B cell (primary cell): ENCODE measurements around the gene PIGA. TPM values are rescaled to one million over a fixed set of nuclear protein-coding genes. Genes with fewer than 3 reads are reported as not detected.

Source experiments
- ATAC-seq: fragments of 200-7000 bp; cut with Tn5 transposase; one replicate; pipeline ENCODE4 v1.10.0; 2021; ENCODE audit warnings: low read depth, mild to moderate bottlenecking, moderate number of reproducible peaks, moderate library complexity
- CTCF ChIA-PET: fragments of 350-600 bp; sonication (Branson Sonifier 250); formaldehyde crosslinking; loops from one replicate; lab custom pipeline; 2021; ENCODE audit warnings: antibody characterized with exemption, inconsistent platforms; lab: Charles Lee
- POLR2A ChIA-PET: fragments of 350-600 bp; sonication (Branson Sonifier 250); formaldehyde crosslinking; loops from one replicate; lab custom pipeline; 2021; ENCODE audit warnings: antibody characterized with exemption; lab: Charles Lee
- DNase-seq: peaks from one replicate; pipeline ENCODE4 v3.0.0; 2013
- H2AFZ ChIP-seq: 2 replicates; pipeline ENCODE4 v1.6.1; 2012; ENCODE audit warnings: mild to moderate bottlenecking, low read depth, low read length; ENCODE audit not compliant: insufficient read depth, poor library complexity, severe bottlenecking
- H3K27ac ChIP-seq, 2 donors: 1 replicate in 1 of 2; 2 replicates in 1 of 2; pipeline ENCODE4 v1.5.1; 2012 to 2013; ENCODE audit warnings: low read length in 2 of 2, mild to moderate bottlenecking in 2 of 2, moderate library complexity in 1 of 2
- H3K27me3 ChIP-seq, 4 experiments: fragments of 200-600 bp in 1 of 4; sonication (generic) in 1 of 4; replicated peaks in 1 of 4; 1 replicate in 2 of 4; 2 replicates in 2 of 4; pipeline versions ENCODE4 v1.6.1 to v1.7.0; 2013 to 2016; ENCODE audit warnings: low read length in 3 of 4, mild to moderate bottlenecking in 2 of 4, mixed read lengths in 1 of 4, moderate library complexity in 1 of 4; ENCODE audit not compliant: insufficient read depth in 4 of 4, control insufficient read depth in 3 of 4; ENCODE audit errors: control extremely low read depth in 1 of 4
- H3K36me3 ChIP-seq, 2 experiments: replicated peaks in 1 of 2; 1 replicate in 1 of 2; 2 replicates in 1 of 2; pipeline versions ENCODE4 v1.6.1 to v1.7.1; 2013; ENCODE audit warnings: low read length in 1 of 2; ENCODE audit not compliant: insufficient read depth in 2 of 2, control insufficient read depth in 1 of 2; ENCODE audit errors: control extremely low read depth in 1 of 2, extremely low read depth in 1 of 2
- H3K4me1 ChIP-seq, 2 donors: fragments of 200-600 bp in 1 of 2; sonication (generic) in 1 of 2; 1 replicate in 1 of 2; 2 replicates in 1 of 2; pipeline versions ENCODE4 v1.5.1 to v1.6.1; 2013 to 2017; ENCODE audit warnings: low read length in 2 of 2; ENCODE audit not compliant: control insufficient read depth in 2 of 2, insufficient read depth in 2 of 2
- H3K4me2 ChIP-seq: replicated peaks from 2 replicates; pipeline ENCODE3; 2012; ENCODE audit warnings: mild to moderate bottlenecking, low read depth, low read length; ENCODE audit not compliant: poor library complexity, severe bottlenecking
- H3K4me3 ChIP-seq, 5 experiments: fragments of 200-600 bp in 1 of 5; sonication (generic) in 1 of 5; 1 replicate in 3 of 5; 2 replicates in 2 of 5; pipeline versions ENCODE4 v1.5.1 to v1.7.0; 2011 to 2016; ENCODE audit warnings: low read length in 4 of 5, mild to moderate bottlenecking in 4 of 5, low read depth in 2 of 5, control low read depth in 1 of 5, moderate library complexity in 1 of 5; ENCODE audit not compliant: insufficient read depth in 1 of 5; ENCODE audit errors: control extremely low read depth in 1 of 5, extremely low read depth in 1 of 5
- H3K79me2 ChIP-seq: fragments of 200-600 bp; sonication (generic); one replicate; pipeline ENCODE4 v1.6.0; 2016; ENCODE audit warnings: low read length; ENCODE audit not compliant: control insufficient read depth, insufficient read depth
- H3K9ac ChIP-seq: fragments of 200-600 bp; sonication (generic); 2 replicates; pipeline ENCODE4 v1.6.1; 2017; ENCODE audit warnings: mild to moderate bottlenecking, low read length, moderate library complexity
- H3K9me3 ChIP-seq, 3 donors: one replicate each; pipeline versions ENCODE4 v1.6.1 to v1.7.1; 2013; ENCODE audit warnings: low read length in 2 of 3; ENCODE audit not compliant: control insufficient read depth in 2 of 3, insufficient read depth in 1 of 3; ENCODE audit errors: control extremely low read depth in 1 of 3
- H4K20me1 ChIP-seq: 2 replicates; pipeline ENCODE4 v1.6.0; 2012; ENCODE audit warnings: mild to moderate bottlenecking, low read length; ENCODE audit not compliant: insufficient read depth, control insufficient read depth, poor library complexity, severe bottlenecking
- H3K27ac Mint-ChIP-seq: one replicate; pipeline ENCODE4 v1.8.0; 2021; ENCODE audit warnings: mixed read lengths
- H3K27me3 Mint-ChIP-seq: one replicate; pipeline ENCODE4 v1.8.0; 2021; ENCODE audit warnings: mixed read lengths
- H3K4me1 Mint-ChIP-seq: one replicate; pipeline ENCODE4 v1.8.0; 2021; ENCODE audit warnings: mixed read lengths
- H3K4me3 Mint-ChIP-seq: one replicate; pipeline ENCODE4 v1.8.0; 2021; ENCODE audit warnings: mixed read lengths
- H3K9me3 Mint-ChIP-seq: one replicate; pipeline ENCODE4 v1.8.0; 2022; ENCODE audit warnings: mixed read lengths; ENCODE audit not compliant: insufficient read depth
- CTCF ChIP-seq: fragments of 200-600 bp; IDR thresholded peaks from one replicate; pipeline ENCODE4 v1.8.0; 2022; ENCODE audit warnings: antibody characterized with exemption, mild to moderate bottlenecking
- EZH2 ChIP-seq: IDR thresholded peaks from 2 replicates; pipeline ENCODE4 v1.6.1; 2012; ENCODE audit warnings: borderline replicate concordance, low read depth, mild to moderate bottlenecking, moderate library complexity, low read length; ENCODE audit not compliant: insufficient read depth, poor library complexity, severe bottlenecking
- WGBS: methylation state at CpG from one replicate; pipeline ENCODE4 v1.1.5; 2013; ENCODE audit warnings: missing lambda C conversion rate; ENCODE audit not compliant: insufficient coverage; 5-methylcytosine and 5-hydroxymethylcytosine counted together
- intact Hi-C: fragments of 100-400 bp; cut with micrococcal nuclease; formaldehyde crosslinking; loops from one replicate; pipeline ENCODE4 v1.10.0; 2022
- polyA plus RNA-seq: library from polyadenylated mRNA; depleted of rRNA; stranded (reverse); fragments of >200 nt; gene quantifications from 2 replicates; pipeline ENCODE4 v1.2.3, GENCODE V29; 2012
- total RNA-seq, 2 donors: library from RNA; stranded (reverse); fragments of 120-200 nt in 1 of 2; gene quantifications; 1 replicate in 1 of 2; 2 replicates in 1 of 2; pipeline versions ENCODE4 v1.2.3 to v1.2.4, GENCODE V29; 2013 to 2022

PIGA gene
- total and polyA plus RNA-seq, 2 donors (not counting 1 experiment from before 2014, with no cell fraction given): 13.0 to 25.7 TPM

GRCh38 chrX:15319075-15319474 is 16.2 kb downstream of the PIGA start:
- H3K9me3 ChIP-seq: no peaks in the 10 kb centered on the region
- H3K27ac ChIP-seq: no peak overlapping the region
- no peaks in the 10 kb centered on the region for H3K27me3 ChIP-seq
- Mint-ChIP-seq H3K27ac (no peak overlapping the region), H3K4me3 (no peak overlapping the region), H3K4me1 (no peaks in the 10 kb centered on the region), H3K27me3 (no peaks in the 10 kb centered on the region), H3K9me3 (no peaks in the 10 kb centered on the region)
- H3K79me2 ChIP-seq: no peaks in the 10 kb centered on the region
- H3K4me3 ChIP-seq: no peak overlapping the region
- ChIA-PET POLR2A (no interaction called here), CTCF (no interaction called here)
- no peak overlapping the region for H2AFZ ChIP-seq
- no peak overlapping the region for H3K4me2 ChIP-seq
- WGBS: no CpG with 5 or more reads among the region's 4 CpGs
- no peak for TF ChIP-seq EZH2
- TF ChIP-seq CTCF: no peak
- H3K4me1 ChIP-seq: no peaks in the 10 kb centered on the region
- peaks cover 4 to 15% of the 10 kb centered on the region in 2 experiments for H3K36me3 ChIP-seq
- no peak for DNase-seq
- no peak for ATAC-seq
- H3K9ac ChIP-seq: no peak overlapping the region
- H4K20me1 ChIP-seq: no peaks in the 10 kb centered on the region
- intact Hi-C loops: no loop called here

- intact Hi-C loops: no loop called here
- Histone ChIP-seq H3K9ac (no peak within 1 kb of the TSS), H2AFZ (no peak within 1 kb of the TSS), H3K4me2 (no peak within 1 kb of the TSS), H4K20me1 (no peaks in the 10 kb centered on the region), H3K79me2 (no peaks in the 10 kb centered on the region), H3K27me3 (no peaks in the 10 kb centered on the region), H3K36me3 (peaks cover under 1% of the 10 kb centered on the region in 2 experiments), H3K4me3 (no peak within 1 kb of the TSS), H3K27ac (no peak within 1 kb of the TSS), H3K9me3 (no peaks in the 10 kb centered on the region), H3K4me1 (no peaks in the 10 kb centered on the region)
- no peak within 1 kb of the TSS for H3K27ac Mint-ChIP-seq
- TF ChIP-seq CTCF (no peak), EZH2 (no peak)
- H3K4me3 Mint-ChIP-seq: no peak within 1 kb of the TSS
- H3K27me3 Mint-ChIP-seq: no peaks in the 10 kb centered on the region
- H3K9me3 Mint-ChIP-seq: no peaks in the 10 kb centered on the region
- no peak for DNase-seq
- ChIA-PET POLR2A (no interaction called here), CTCF (no interaction called here)
- no peaks in the 10 kb centered on the region for H3K4me1 Mint-ChIP-seq
- no CpG with 5 or more reads among the region's 3 CpGs for WGBS
- no peak for ATAC-seq
Observed at GRCh38 chrX:15315509-15315908, 19.8 kb downstream of the PIGA start, which contains the start of gene ASB11. Gene ASB11 (minus strand): TSS chrX:15315640. CDS start chrX:15315605, 35 bp downstream.
